ENCODE measurements around the gene GZMM. TPM values are rescaled to one million over a fixed set of nuclear protein-coding genes. Genes with fewer than 3 reads are reported as not detected.

GZMM gene
- total RNA-seq, 2 experiments from 2014 or later = 41.6 to 46.3 TPM

GRCh38 chr19:555474-555808 is 11.6 kb downstream of the GZMM start:
- Mint-ChIP-seq H3K27ac (no peak overlapping the region), H3K36me3 (ENCODE audit: low read depth) (no peaks in the 10 kb centered on the region), H3K4me3 (no peak overlapping the region), H3K9me3 (no peaks in the 10 kb centered on the region), H3K27me3 (no peaks in the 10 kb centered on the region), H3K4me1 (ENCODE audit: low read depth) (no peaks in the 10 kb centered on the region)
- no peak for DNase-seq
- peaks cover 8% of the 10 kb centered on the region for H3K4me1 ChIP-seq (ENCODE audit: insufficient read depth, low read length)
- ATAC-seq (ENCODE audit: poor library complexity) = no peak
- H3K4me3 ChIP-seq (ENCODE audit: low read length) = no peak overlapping the region
- TF ChIP-seq, protein P1, sequence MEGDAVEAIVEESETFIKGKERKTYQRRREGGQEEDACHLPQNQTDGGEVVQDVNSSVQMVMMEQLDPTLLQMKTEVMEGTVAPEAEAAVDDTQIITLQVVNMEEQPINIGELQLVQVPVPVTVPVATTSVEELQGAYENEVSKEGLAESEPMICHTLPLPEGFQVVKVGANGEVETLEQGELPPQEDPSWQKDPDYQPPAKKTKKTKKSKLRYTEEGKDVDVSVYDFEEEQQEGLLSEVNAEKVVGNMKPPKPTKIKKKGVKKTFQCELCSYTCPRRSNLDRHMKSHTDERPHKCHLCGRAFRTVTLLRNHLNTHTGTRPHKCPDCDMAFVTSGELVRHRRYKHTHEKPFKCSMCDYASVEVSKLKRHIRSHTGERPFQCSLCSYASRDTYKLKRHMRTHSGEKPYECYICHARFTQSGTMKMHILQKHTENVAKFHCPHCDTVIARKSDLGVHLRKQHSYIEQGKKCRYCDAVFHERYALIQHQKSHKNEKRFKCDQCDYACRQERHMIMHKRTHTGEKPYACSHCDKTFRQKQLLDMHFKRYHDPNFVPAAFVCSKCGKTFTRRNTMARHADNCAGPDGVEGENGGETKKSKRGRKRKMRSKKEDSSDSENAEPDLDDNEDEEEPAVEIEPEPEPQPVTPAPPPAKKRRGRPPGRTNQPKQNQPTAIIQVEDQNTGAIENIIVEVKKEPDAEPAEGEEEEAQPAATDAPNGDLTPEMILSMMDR (IDR thresholded peaks at IDR 0.05) = no peak
- no peak overlapping the region for H3K27ac ChIP-seq (ENCODE audit: low read depth in 1 of 2, low read length in 2 of 2)
- POLR2A ChIA-PET = no interaction called here
- intact Hi-C loops (cut with DNase I, micrococcal nuclease) = no loop called here
- CTCF ChIA-PET = no interaction called here
- H3K9me3 ChIP-seq (ENCODE audit: control insufficient read depth in 1 of 2, insufficient read depth in 1 of 2, low read length in 2 of 2) = no peaks in the 10 kb centered on the region
- no peaks in the 10 kb centered on the region for H3K27me3 ChIP-seq (ENCODE audit: control insufficient read depth in 1 of 2, insufficient read depth in 2 of 2, low read length in 2 of 2)
- no peaks in the 10 kb centered on the region for H3K36me3 ChIP-seq (ENCODE audit: insufficient read depth, low read length)

- TF ChIP-seq, protein P1 (IDR thresholded peaks at IDR 0.05) = no peak
- Histone ChIP-seq H3K36me3 (ENCODE audit: insufficient read depth, low read length) (no peaks in the 10 kb centered on the region), H3K9me3 (ENCODE audit: control insufficient read depth in 1 of 2, insufficient read depth in 1 of 2, low read length in 2 of 2) (no peaks in the 10 kb centered on the region), H3K27ac (ENCODE audit: low read depth in 1 of 2, low read length in 2 of 2) (no peak overlapping the region), H3K27me3 (ENCODE audit: control insufficient read depth in 1 of 2, insufficient read depth in 2 of 2, low read length in 2 of 2) (no peaks in the 10 kb centered on the region), H3K4me3 (ENCODE audit: low read length) (no peak overlapping the region), H3K4me1 (ENCODE audit: insufficient read depth, low read length) (peaks cover 3% of the 10 kb centered on the region)
- H3K9me3 Mint-ChIP-seq = no peaks in the 10 kb centered on the region
- no peak overlapping the region for H3K4me3 Mint-ChIP-seq
- ATAC-seq (ENCODE audit: poor library complexity) (no peak), DNase-seq (no peak)
- intact Hi-C loops (cut with DNase I, micrococcal nuclease) = no loop called here
- no peak overlapping the region for H3K27ac Mint-ChIP-seq
- no peaks in the 10 kb centered on the region for H3K36me3 Mint-ChIP-seq (ENCODE audit: low read depth)
- H3K4me1 Mint-ChIP-seq (ENCODE audit: low read depth) = no peaks in the 10 kb centered on the region
- POLR2A ChIA-PET = no interaction called here
- H3K27me3 Mint-ChIP-seq = no peaks in the 10 kb centered on the region
- CTCF ChIA-PET = no interaction called here
These were observed 12.9 kb downstream of the GZMM start for GRCh38 chr19:556611-557382.

DNA sequence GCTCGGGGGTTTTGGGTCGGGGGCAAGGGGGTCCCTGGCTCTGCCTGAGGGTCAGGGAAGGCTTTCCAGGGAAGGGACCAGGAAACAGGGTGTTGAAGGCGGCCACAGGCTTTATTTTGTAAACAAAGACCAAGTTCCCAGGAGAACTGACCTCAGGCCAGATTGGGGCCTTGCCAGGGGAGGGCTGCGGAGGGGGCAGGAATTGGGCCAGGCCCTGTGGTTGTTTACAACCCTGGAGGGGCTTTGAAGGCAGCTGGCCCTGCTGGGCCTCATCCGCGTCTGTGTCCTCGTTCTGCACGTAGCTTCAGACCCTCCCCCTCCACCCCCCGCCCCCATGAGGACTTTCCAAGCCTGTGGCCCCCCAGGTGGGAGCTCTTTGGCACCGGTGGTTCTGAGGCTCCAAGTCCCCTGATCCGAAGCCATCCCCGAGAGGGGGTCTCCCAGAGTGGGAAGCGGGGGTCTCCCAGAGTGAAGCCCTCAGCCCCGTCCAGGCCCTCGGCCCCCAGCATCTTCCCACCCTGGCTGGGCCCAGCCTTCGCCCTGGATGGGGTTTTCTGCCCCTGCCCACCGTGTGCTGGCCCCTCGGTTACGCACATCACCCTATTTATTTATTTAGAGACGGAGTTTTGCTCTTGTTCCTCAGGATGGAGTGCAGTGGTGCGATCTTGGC is 15.1 kb downstream of the GZMM start:
- Histone ChIP-seq H3K4me1 (ENCODE audit: insufficient read depth, low read length) (peaks cover 3% of the 10 kb centered on the region), H3K27ac (ENCODE audit: low read depth in 1 of 2, low read length in 2 of 2) (no peak overlapping the region), H3K9me3 (ENCODE audit: control insufficient read depth in 1 of 2, insufficient read depth in 1 of 2, low read length in 2 of 2) (no peaks in the 10 kb centered on the region), H3K27me3 (ENCODE audit: control insufficient read depth in 1 of 2, insufficient read depth in 2 of 2, low read length in 2 of 2) (no peaks in the 10 kb centered on the region), H3K4me3 (ENCODE audit: low read length) (no peak overlapping the region), H3K36me3 (ENCODE audit: insufficient read depth, low read length) (no peaks in the 10 kb centered on the region)
- ChIA-PET CTCF (no interaction called here), POLR2A (no interaction called here)
- Mint-ChIP-seq H3K27ac (no peak overlapping the region), H3K9me3 (no peaks in the 10 kb centered on the region), H3K27me3 (no peaks in the 10 kb centered on the region), H3K36me3 (ENCODE audit: low read depth) (no peaks in the 10 kb centered on the region), H3K4me3 (no peak overlapping the region), H3K4me1 (ENCODE audit: low read depth) (no peaks in the 10 kb centered on the region)
- ATAC-seq (ENCODE audit: poor library complexity) (no peak), DNase-seq (no peak)
- intact Hi-C loops (cut with DNase I, micrococcal nuclease) = no loop called here
- TF ChIP-seq, protein P1 (IDR thresholded peaks at IDR 0.05) = no peak

All from CD4-positive, alpha-beta T cell (primary cell).